GM12878 (cell line): ENCODE measurements around the gene METTL13. TPM values are rescaled to one million over a fixed set of nuclear protein-coding genes. Genes with fewer than 3 reads are reported as not detected.

ENCODE experiments used
- ATF7 ChIP-seq: fragments of 450-650 bp; IDR thresholded peaks from 2 replicates; pipeline ENCODE4 v1.6.1; 2016; ENCODE audit warnings: low read depth, mild to moderate bottlenecking
- BCL11A ChIP-seq: IDR thresholded peaks from 2 replicates; pipeline ENCODE4 v1.6.1; 2011; ENCODE audit warnings: low read depth, low read length
- BMI1 ChIP-seq: fragments of 450-650 bp; IDR thresholded peaks from 2 replicates; pipeline ENCODE4 v1.6.1; 2016; ENCODE audit warnings: mild to moderate bottlenecking, moderate library complexity, borderline replicate concordance
- CBFB ChIP-seq: IDR thresholded peaks from 2 replicates; pipeline ENCODE4 v1.6.1; 2016; ENCODE audit warnings: antibody characterized with exemption, low read depth
- CBX3 ChIP-seq: fragments of 200-600 bp; sonication (generic); IDR thresholded peaks from 2 replicates; pipeline ENCODE4 v1.6.1; 2016; ENCODE audit warnings: low read depth, borderline replicate concordance
- CEBPB ChIP-seq, 2 experiments: fragments of 150-350 bp in 1 of 2; IDR thresholded peaks; 2 replicates each; pipeline ENCODE4 v1.6.1; 2012 to 2014; ENCODE audit warnings: low read depth in 2 of 2, low read length in 2 of 2, borderline replicate concordance in 1 of 2, inconsistent platforms in 1 of 2
- CHD2 ChIP-seq: IDR thresholded peaks from 2 replicates; pipeline ENCODE4 v1.6.1; 2011; ENCODE audit warnings: low read depth, low read length, improper control_type of control experiment, borderline replicate concordance
- E2F4 ChIP-seq: IDR thresholded peaks from 2 replicates; pipeline ENCODE4 v1.6.1; 2012; ENCODE audit warnings: low read depth, low read length, improper control_type of control experiment
- GATAD2B ChIP-seq: fragments of 450-650 bp; conservative IDR thresholded peaks from 2 replicates; pipeline ENCODE4 v1.6.1; 2017; ENCODE audit warnings: low read depth, mild to moderate bottlenecking, moderate library complexity
- IKZF1 ChIP-seq: fragments of 450-650 bp; conservative IDR thresholded peaks from 2 replicates; pipeline ENCODE4 v1.6.1; 2017; ENCODE audit warnings: antibody characterized with exemption, mild to moderate bottlenecking
- IKZF2 ChIP-seq, 2 experiments: fragments of 450-650 bp; IDR thresholded peaks; 2 replicates each; pipeline ENCODE4 v1.6.1; 2017; ENCODE audit warnings: mild to moderate bottlenecking in 2 of 2, moderate library complexity in 2 of 2
- KLF5 ChIP-seq: fragments of 450-650 bp; IDR thresholded peaks from 2 replicates; pipeline ENCODE4 v1.6.1; 2014; ENCODE audit warnings: mild to moderate bottlenecking; ENCODE audit not compliant: partially characterized antibody
- NR2C2 ChIP-seq: IDR thresholded peaks from 2 replicates; pipeline ENCODE4 v1.6.1; 2011; ENCODE audit warnings: borderline replicate concordance, low read depth; ENCODE audit not compliant: control insufficient read depth, insufficient read length
- NRF1 ChIP-seq: conservative IDR thresholded peaks from 2 replicates; pipeline ENCODE4 v1.6.1; 2011; ENCODE audit warnings: mild to moderate bottlenecking, low read depth, low read length, improper control_type of control experiment
- PML ChIP-seq: IDR thresholded peaks from 2 replicates; pipeline ENCODE4 v1.6.1; 2012; ENCODE audit warnings: low read length, inconsistent platforms
- POLR2AphosphoS2 ChIP-seq: IDR thresholded peaks from 2 replicates; pipeline ENCODE4 v1.6.1; 2011; ENCODE audit warnings: low read depth, mild to moderate bottlenecking, low read length, improper control_type of control experiment, moderate library complexity
- RB1 ChIP-seq: fragments of 450-650 bp; formaldehyde crosslinking; IDR thresholded peaks from 2 replicates; pipeline ENCODE4 v1.6.1; 2017; ENCODE audit warnings: mild to moderate bottlenecking, borderline replicate concordance
- REST ChIP-seq: IDR thresholded peaks from 2 replicates; pipeline ENCODE4 v1.6.1; 2012; ENCODE audit warnings: mild to moderate bottlenecking, low read depth, low read length
- SMC3 ChIP-seq: IDR thresholded peaks from 2 replicates; pipeline ENCODE4 v1.6.1; 2011; ENCODE audit warnings: low read length, improper control_type of control experiment, borderline replicate concordance
- SREBF2 ChIP-seq: IDR thresholded peaks from 2 replicates; pipeline ENCODE4 v1.6.1; 2012; ENCODE audit warnings: mild to moderate bottlenecking, low read length
- SUPT20H ChIP-seq: IDR thresholded peaks from 2 replicates; pipeline ENCODE4 v1.6.1; 2011; ENCODE audit warnings: low read depth, mild to moderate bottlenecking, low read length, moderate library complexity, borderline replicate concordance; ENCODE audit not compliant: control insufficient read depth
- SUZ12 ChIP-seq: fragments of 200-600 bp; sonication (generic); IDR thresholded peaks from one replicate; pipeline ENCODE4 v1.6.1; 2018; ENCODE audit warnings: antibody characterized with exemption, mild to moderate bottlenecking; ENCODE audit not compliant: unreplicated experiment
- YY1 ChIP-seq: IDR thresholded peaks from 2 replicates; pipeline ENCODE4 v1.6.1; 2011; ENCODE audit warnings: low read depth, mild to moderate bottlenecking, low read length
- ZNF622 ChIP-seq: fragments of 450-650 bp; IDR thresholded peaks from 2 replicates; pipeline ENCODE4 v1.6.1; 2017; ENCODE audit warnings: mild to moderate bottlenecking, inconsistent platforms
- ZZZ3 ChIP-seq: IDR thresholded peaks from 2 replicates; pipeline ENCODE4 v1.6.1; 2011; ENCODE audit warnings: low read depth; ENCODE audit not compliant: control insufficient read depth, insufficient read length
- polyA plus RNA-seq, 11 experiments: library from polyadenylated mRNA; depleted of rRNA in 4 of 11; unstranded in 6 of 11; stranded (reverse) in 5 of 11; fragments of >200 nt; fragmentation: Nextera tagmentation in 4 of 11; fragmentation: Illumina TruSeq in 1 of 11; extraction: Ambion mirVana in 4 of 11; extraction: Trizol in 1 of 11; gene quantifications; 1 replicate in 1 of 11; 2 replicates in 10 of 11; pipeline versions ENCODE4 v1.2.1 to v1.2.3, GENCODE V29; 2011 to 2016; ENCODE audit warnings: inconsistent platforms in 2 of 11, missing spikeins in 2 of 11, low read depth in 1 of 11
- total RNA-seq, 4 experiments: library from RNA; depleted of rRNA in 3 of 4; stranded (reverse); fragments of >200 nt in 3 of 4; fragmentation: Illumina TruSeq in 1 of 4; extraction: Trizol in 1 of 4; gene quantifications; 2 replicates each; pipeline versions ENCODE4 v1.2.1 to v1.2.3, GENCODE V29; 2013 to 2021
- TF ChIP-seq, protein P1 (sequence below): fragments of 450-650 bp; conservative IDR thresholded peaks from 2 replicates; pipeline ENCODE4 v1.6.1; 2017; ENCODE audit warnings: mild to moderate bottlenecking, moderate library complexity

Gene METTL13
- total and polyA plus RNA-seq, 10 of the 15 experiments (the other 5 are each of a cell fraction or from before 2014, with no cell fraction given), result 12.2 to 47.2 (median 35.0) TPM

DNA sequence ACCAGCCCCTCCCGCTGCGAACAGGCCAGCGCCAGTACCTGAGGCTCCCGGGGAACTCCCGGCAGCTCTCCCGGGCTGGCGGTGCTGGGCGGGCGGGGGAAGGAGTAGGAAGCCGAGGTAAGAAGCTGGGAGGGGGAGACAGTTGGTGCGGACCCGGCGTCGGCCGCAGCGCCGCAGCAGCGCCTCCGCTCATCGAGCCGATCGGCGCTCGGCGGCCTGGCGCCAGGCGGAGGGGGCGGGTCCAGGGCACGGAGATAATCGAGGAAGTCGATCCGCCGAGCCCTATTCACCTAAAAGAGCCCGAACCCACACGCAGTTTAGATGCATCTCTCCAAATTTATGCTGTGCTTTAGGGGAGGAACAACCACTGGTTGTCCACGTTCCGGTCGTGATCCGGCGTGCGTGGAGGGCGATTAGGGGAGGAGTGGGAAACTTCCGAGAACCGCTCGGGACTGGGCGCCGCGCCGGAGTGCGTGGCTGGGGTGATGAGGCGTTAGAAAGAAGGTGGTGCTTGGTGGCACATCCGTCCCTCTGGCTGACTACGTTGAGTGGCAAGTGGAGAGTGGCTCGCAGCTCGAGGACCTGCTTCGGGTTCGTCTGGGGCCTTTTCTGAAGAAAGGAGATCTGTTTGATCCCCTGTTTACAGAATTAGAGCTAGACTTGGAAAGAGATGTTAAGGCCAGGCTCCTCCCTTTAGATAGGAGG lies 39.4 kb upstream of the METTL13 start, which contains the start of gene VAMP4 (continued):
- no peak for TF ChIP-seq SREBF2
- TF ChIP-seq NRF1, result no peak
- TF ChIP-seq BCL11A, result no peak
- TF ChIP-seq IKZF2 (IDR thresholded peaks at IDR 0.05), result no peak; a peak in 1 of 4 replicates
- no peak for TF ChIP-seq ZNF622
- TF ChIP-seq BMI1, result 0 out of 2 replicates have a peak, but pooled peaks have one; percentile 10
- TF ChIP-seq, protein P1, sequence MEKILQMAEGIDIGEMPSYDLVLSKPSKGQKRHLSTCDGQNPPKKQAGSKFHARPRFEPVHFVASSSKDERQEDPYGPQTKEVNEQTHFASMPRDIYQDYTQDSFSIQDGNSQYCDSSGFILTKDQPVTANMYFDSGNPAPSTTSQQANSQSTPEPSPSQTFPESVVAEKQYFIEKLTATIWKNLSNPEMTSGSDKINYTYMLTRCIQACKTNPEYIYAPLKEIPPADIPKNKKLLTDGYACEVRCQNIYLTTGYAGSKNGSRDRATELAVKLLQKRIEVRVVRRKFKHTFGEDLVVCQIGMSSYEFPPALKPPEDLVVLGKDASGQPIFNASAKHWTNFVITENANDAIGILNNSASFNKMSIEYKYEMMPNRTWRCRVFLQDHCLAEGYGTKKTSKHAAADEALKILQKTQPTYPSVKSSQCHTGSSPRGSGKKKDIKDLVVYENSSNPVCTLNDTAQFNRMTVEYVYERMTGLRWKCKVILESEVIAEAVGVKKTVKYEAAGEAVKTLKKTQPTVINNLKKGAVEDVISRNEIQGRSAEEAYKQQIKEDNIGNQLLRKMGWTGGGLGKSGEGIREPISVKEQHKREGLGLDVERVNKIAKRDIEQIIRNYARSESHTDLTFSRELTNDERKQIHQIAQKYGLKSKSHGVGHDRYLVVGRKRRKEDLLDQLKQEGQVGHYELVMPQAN, result peak; percentile 77
- TF ChIP-seq YY1, result peak; percentile 92
- no peak for TF ChIP-seq REST
- TF ChIP-seq E2F4, result no peak
- TF ChIP-seq CEBPB (IDR thresholded peaks at IDR 0.05; ENCODE audit: borderline replicate concordance in 1 of 2, low read depth in 2 of 2, low read length in 2 of 2), result no peak
- peak; percentile 94 for TF ChIP-seq PML
- no peak for TF ChIP-seq CBX3
- TF ChIP-seq POLR2AphosphoS2, result peak; percentile 97
- TF ChIP-seq IKZF1, result peak; percentile 74; the same call in 1 of the 2 replicates
- peak; percentile 42; the same call in 1 of the 2 replicates for TF ChIP-seq CBFB
- TF ChIP-seq SUPT20H, result no peak
- peak; percentile 60 for TF ChIP-seq KLF5
- TF ChIP-seq GATAD2B, result no peak
- TF ChIP-seq SUZ12, result no peak
- TF ChIP-seq ZZZ3, result no peak
- peak; percentile 15; the same call in 1 of the 2 replicates for TF ChIP-seq CHD2
- TF ChIP-seq SMC3, result peak; percentile 3; the same call in 1 of the 2 replicates
- peak; percentile 76; the same call in 1 of the 2 replicates for TF ChIP-seq RB1
- TF ChIP-seq ATF7, result no peak; the same call in 1 of the 2 replicates
- TF ChIP-seq NR2C2, result peak; percentile 96
